Cerebellar cortex (tissue), 1 donor: Measurements from ENCODE around the gene MC4R.

Source experiments
- DNase-seq: peaks from one replicate; pipeline ENCODE4 v3.0.0-alpha.2; 2015; ENCODE audit warnings: low spot score

Gene MC4R

DNA sequence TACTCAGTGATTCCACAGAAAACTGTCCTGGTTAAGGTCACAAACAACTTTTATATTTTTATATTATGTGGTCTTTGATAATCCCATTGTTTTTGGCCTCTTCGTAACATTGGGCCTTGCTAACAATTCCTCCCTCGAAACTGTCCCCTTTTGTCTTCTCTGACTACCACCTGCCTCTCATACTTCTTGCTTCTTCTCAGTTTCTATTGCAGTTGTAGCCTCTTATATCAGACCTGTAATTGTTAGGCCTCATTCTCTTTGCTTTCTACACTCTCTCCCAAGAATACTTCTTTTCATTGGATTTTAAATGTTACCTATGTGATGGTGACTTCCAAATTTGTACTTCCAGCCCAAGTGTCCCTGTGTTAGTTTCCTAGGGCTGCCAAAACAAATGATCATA is 44.7 kb downstream of the MC4R start:
- DNase-seq = no peak

DNA sequence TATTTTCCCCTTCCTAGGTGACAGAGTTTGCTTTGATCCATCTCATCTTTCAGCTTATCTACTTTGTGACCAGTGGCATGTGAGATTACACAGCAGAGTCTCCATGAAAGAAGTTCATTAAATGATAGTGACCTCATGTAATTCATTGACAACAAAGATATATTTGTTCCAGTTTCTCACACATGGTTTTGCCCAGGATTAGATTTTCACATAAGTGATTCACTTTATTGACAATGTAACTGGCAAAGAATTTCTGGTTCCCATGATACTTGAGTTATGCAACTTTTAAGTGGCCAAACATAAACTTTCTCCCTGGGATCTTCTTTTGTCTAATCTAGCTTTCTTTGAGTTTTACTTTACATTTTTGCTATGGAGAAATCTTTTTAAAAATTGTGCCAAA is 50.0 kb downstream of the MC4R start:
- no peak for DNase-seq
